Measurements from ENCODE around the gene AMBRA1.
A peak's percentile ranks its signal among the peaks of the same experiment; 100 is the strongest.

Gene AMBRA1

DNA sequence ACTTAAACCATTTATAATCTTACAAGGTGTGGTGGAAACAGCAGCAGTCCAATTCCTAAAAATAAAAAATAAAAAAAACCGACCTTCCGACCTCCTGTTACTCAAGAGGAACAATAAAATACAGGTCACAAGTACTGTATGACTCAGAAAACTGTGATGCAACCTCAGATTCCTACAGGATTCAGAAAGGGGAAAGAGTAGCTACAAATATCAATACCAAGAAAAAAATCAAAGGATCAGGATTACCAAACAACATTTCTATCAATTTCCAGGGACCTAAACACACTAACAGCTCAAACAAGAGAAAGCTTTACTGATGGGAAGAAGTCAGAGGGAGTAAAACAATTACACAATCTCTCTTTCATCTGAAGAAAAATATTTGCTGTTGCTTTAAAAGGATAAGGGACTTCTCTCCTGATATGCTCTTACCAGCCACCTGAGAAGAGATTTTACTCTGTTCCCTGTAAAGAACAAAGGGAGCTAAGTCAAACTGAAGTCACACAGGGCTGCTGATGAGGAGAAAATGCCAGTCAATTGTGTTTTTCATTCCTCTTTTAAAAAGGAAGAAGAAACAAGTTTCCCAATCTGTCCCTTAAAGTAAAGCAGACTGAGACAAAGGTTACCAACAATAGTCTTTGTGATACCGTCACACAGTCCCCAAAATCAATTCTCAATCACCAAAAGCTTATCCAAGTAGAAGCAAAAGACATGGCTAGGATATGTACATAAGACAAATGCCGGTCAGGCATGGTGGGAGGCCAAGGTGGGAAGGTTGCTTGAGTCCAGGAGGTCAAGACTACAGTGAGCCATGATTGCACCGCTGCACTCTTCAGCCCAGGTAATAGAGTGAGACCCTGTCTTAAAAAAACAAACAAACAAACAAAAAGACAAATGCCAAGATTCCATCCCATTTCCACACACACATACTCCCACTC is 39.3 kb downstream of the AMBRA1 start:
- Histone ChIP-seq H3K23ac (ENCODE audit: low read length in 2 of 2) (no peak overlapping the region), H2AFZ (ENCODE audit: low read depth, low read length) (no peak overlapping the region), H2BK120ac (ENCODE audit: low read depth, low read length) (peak overlapping the region; percentile 19), H2BK5ac (ENCODE audit: low read depth, low read length, poor library complexity, severe bottlenecking) (no peak overlapping the region), H3K18ac (ENCODE audit: low read depth in 1 of 2, low read length in 2 of 2) (peak overlapping the region in 1 of 2 experiments; percentile 70), H3K79me1 (replicated peaks; ENCODE audit: low read length, poor library complexity, severe bottlenecking) (peaks cover 10% of the 10 kb centered on the region), H3K14ac (ENCODE audit: low read length in 2 of 2) (no peak overlapping the region), H2AK5ac (ENCODE audit: low read length, severe bottlenecking) (peak overlapping the region; percentile 69), H3K4me2 (ENCODE audit: low read length, poor library complexity, severe bottlenecking) (no peak overlapping the region), H3K9ac (ENCODE audit: low read length) (peak overlapping the region; percentile 81), H3K4me3 (ENCODE audit: insufficient read depth in 1 of 2, low read depth in 1 of 2, low read length in 2 of 2) (peak overlapping the region in 1 of 2 experiments; percentile 49), H4K91ac (ENCODE audit: low read length) (peak overlapping the region; percentile 89), H3K4ac (ENCODE audit: low read depth in 1 of 2, low read length in 2 of 2) (peak overlapping the region in 1 of 2 experiments; percentile 91), H4K8ac (ENCODE audit: low read length) (no peak overlapping the region), H3K27ac (ENCODE audit: low read length, poor library complexity, severe bottlenecking) (peak overlapping the region; percentile 73), H2BK12ac (ENCODE audit: low read length in 2 of 2) (no peak overlapping the region), H3K36me3 (ENCODE audit: control insufficient read depth in 1 of 2, insufficient read depth in 2 of 2, low read depth in 1 of 2, low read length in 2 of 2) (no peaks in the 10 kb centered on the region), H3K27me3 (ENCODE audit: control insufficient read depth in 1 of 2, insufficient read depth in 1 of 2, low read length in 2 of 2) (no peaks in the 10 kb centered on the region), H3K9me3 (ENCODE audit: control insufficient read depth, low read length) (no peaks in the 10 kb centered on the region), H2BK15ac (ENCODE audit: low read depth, poor library complexity, severe bottlenecking) (no peak overlapping the region), H3K4me1 (ENCODE audit: control insufficient read depth, insufficient read depth, low read depth, low read length) (peaks cover 11% of the 10 kb centered on the region)
- 46% methylated on average over 4 of the region's 5 CpGs for WGBS
- DNase-seq = peak; percentile 89

DNA sequence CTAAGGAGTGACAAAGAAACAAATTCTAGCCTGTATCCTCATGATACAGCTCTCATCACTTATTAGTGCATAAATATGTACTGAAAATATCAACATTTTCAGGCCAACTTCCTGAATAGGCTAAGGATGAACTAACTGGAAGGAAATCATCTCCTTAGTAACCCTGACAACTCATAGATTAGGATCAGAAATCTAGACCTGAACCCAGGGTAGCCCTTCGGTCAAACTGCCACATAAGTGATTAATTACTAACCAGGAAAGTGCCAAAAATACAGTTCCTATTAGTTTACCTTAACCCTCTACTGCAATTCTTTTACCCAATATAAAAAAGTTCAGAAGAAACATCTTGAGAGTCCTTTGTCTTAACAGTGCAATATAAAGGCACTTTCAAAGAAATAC is 40.0 kb downstream of the AMBRA1 start:
- H3K14ac ChIP-seq (ENCODE audit: low read length in 2 of 2) = no peak overlapping the region
- 4% methylated on average over 1 of the region's 1 CpG for whole genome bisulfite sequencing
- H4K8ac ChIP-seq (ENCODE audit: low read length) = no peak overlapping the region
- H3K36me3 ChIP-seq (ENCODE audit: control insufficient read depth in 1 of 2, insufficient read depth in 2 of 2, low read depth in 1 of 2, low read length in 2 of 2) = no peaks in the 10 kb centered on the region
- H3K27me3 ChIP-seq (ENCODE audit: control insufficient read depth in 1 of 2, insufficient read depth in 1 of 2, low read length in 2 of 2) = no peaks in the 10 kb centered on the region
- H4K91ac ChIP-seq (ENCODE audit: low read length) = no peak overlapping the region
- no peak for DNase-seq
- H3K18ac ChIP-seq (ENCODE audit: low read depth in 1 of 2, low read length in 2 of 2) = no peak overlapping the region
- peaks cover 7% of the 10 kb centered on the region for H3K79me1 ChIP-seq (replicated peaks; ENCODE audit: low read length, poor library complexity, severe bottlenecking)
- H2BK15ac ChIP-seq (ENCODE audit: low read depth, poor library complexity, severe bottlenecking) = no peak overlapping the region
- no peaks in the 10 kb centered on the region for H3K9me3 ChIP-seq (ENCODE audit: control insufficient read depth, low read length)
- H3K23ac ChIP-seq (ENCODE audit: low read length in 2 of 2) = no peak overlapping the region
- no peak overlapping the region for H2AK5ac ChIP-seq (ENCODE audit: low read length, severe bottlenecking)
- H2BK12ac ChIP-seq (ENCODE audit: low read length in 2 of 2) = no peak overlapping the region
- no peak overlapping the region for H3K4me2 ChIP-seq (ENCODE audit: low read length, poor library complexity, severe bottlenecking)
- H3K4me3 ChIP-seq (ENCODE audit: insufficient read depth in 1 of 2, low read depth in 1 of 2, low read length in 2 of 2) = peak overlapping the region in 1 of 2 experiments; percentile 1
- no peak overlapping the region for H3K4ac ChIP-seq (ENCODE audit: low read depth in 1 of 2, low read length in 2 of 2)
- no peak overlapping the region for H2AFZ ChIP-seq (ENCODE audit: low read depth, low read length)
- peak overlapping the region; percentile 81 for H3K9ac ChIP-seq (ENCODE audit: low read length)
- no peak overlapping the region for H2BK120ac ChIP-seq (ENCODE audit: low read depth, low read length)
- no peak overlapping the region for H3K27ac ChIP-seq (ENCODE audit: low read length, poor library complexity, severe bottlenecking)
- no peak overlapping the region for H2BK5ac ChIP-seq (ENCODE audit: low read depth, low read length, poor library complexity, severe bottlenecking)
- H3K4me1 ChIP-seq (ENCODE audit: control insufficient read depth, insufficient read depth, low read depth, low read length) = peaks cover 11% of the 10 kb centered on the region

- Histone ChIP-seq H2BK120ac (ENCODE audit: low read depth, low read length) (no peak overlapping the region), H3K18ac (ENCODE audit: low read depth in 1 of 2, low read length in 2 of 2) (no peak overlapping the region), H3K9ac (ENCODE audit: low read length) (no peak overlapping the region), H3K23ac (ENCODE audit: low read length in 2 of 2) (no peak overlapping the region), H3K9me3 (ENCODE audit: control insufficient read depth, low read length) (no peaks in the 10 kb centered on the region), H2AK5ac (ENCODE audit: low read length, severe bottlenecking) (no peak overlapping the region), H2BK12ac (ENCODE audit: low read length in 2 of 2) (no peak overlapping the region), H2AFZ (ENCODE audit: low read depth, low read length) (no peak overlapping the region), H4K91ac (ENCODE audit: low read length) (no peak overlapping the region), H3K36me3 (ENCODE audit: control insufficient read depth in 1 of 2, insufficient read depth in 2 of 2, low read depth in 1 of 2, low read length in 2 of 2) (peaks cover 5 to 16% of the 10 kb centered on the region in 2 experiments), H2BK5ac (ENCODE audit: low read depth, low read length, poor library complexity, severe bottlenecking) (no peak overlapping the region), H2BK15ac (ENCODE audit: low read depth, poor library complexity, severe bottlenecking) (no peak overlapping the region), H3K4ac (ENCODE audit: low read depth in 1 of 2, low read length in 2 of 2) (no peak overlapping the region), H3K4me2 (ENCODE audit: low read length, poor library complexity, severe bottlenecking) (no peak overlapping the region), H3K27me3 (ENCODE audit: control insufficient read depth in 1 of 2, insufficient read depth in 1 of 2, low read length in 2 of 2) (no peaks in the 10 kb centered on the region), H3K4me1 (ENCODE audit: control insufficient read depth, insufficient read depth, low read depth, low read length) (peaks cover 5% of the 10 kb centered on the region), H3K4me3 (ENCODE audit: insufficient read depth in 1 of 2, low read depth in 1 of 2, low read length in 2 of 2) (no peak overlapping the region), H3K14ac (ENCODE audit: low read length in 2 of 2) (no peak overlapping the region), H3K27ac (ENCODE audit: low read length, poor library complexity, severe bottlenecking) (no peak overlapping the region), H4K8ac (ENCODE audit: low read length) (no peak overlapping the region), H3K79me1 (replicated peaks; ENCODE audit: low read length, poor library complexity, severe bottlenecking) (peaks cover 17% of the 10 kb centered on the region)
- 98% methylated on average over 6 of the region's 7 CpGs for WGBS
- DNase-seq = no peak
Observed at GRCh38 chr11:46551261-46551660, 42.6 kb downstream of the AMBRA1 start.

GRCh38 chr11:46547579-46547978 is 46.2 kb downstream of the AMBRA1 start:
- no peak overlapping the region for H2BK5ac ChIP-seq (ENCODE audit: low read depth, low read length, poor library complexity, severe bottlenecking)
- no peak for DNase-seq

More at GRCh38 chr11:46547579-46547978, 46.2 kb downstream of the AMBRA1 start:
- Histone ChIP-seq H3K4me2 (ENCODE audit: low read length, poor library complexity, severe bottlenecking) (no peak overlapping the region), H3K18ac (ENCODE audit: low read depth in 1 of 2, low read length in 2 of 2) (no peak overlapping the region), H2BK15ac (ENCODE audit: low read depth, poor library complexity, severe bottlenecking) (no peak overlapping the region), H3K23ac (ENCODE audit: low read length in 2 of 2) (no peak overlapping the region), H3K9ac (ENCODE audit: low read length) (no peak overlapping the region), H2BK120ac (ENCODE audit: low read depth, low read length) (no peak overlapping the region), H2BK12ac (ENCODE audit: low read length in 2 of 2) (no peak overlapping the region), H3K36me3 (ENCODE audit: control insufficient read depth in 1 of 2, insufficient read depth in 2 of 2, low read depth in 1 of 2, low read length in 2 of 2) (peaks cover 26 to 49% of the 10 kb centered on the region in 2 experiments), H2AFZ (ENCODE audit: low read depth, low read length) (no peak overlapping the region), H3K27ac (ENCODE audit: low read length, poor library complexity, severe bottlenecking) (no peak overlapping the region), H4K91ac (ENCODE audit: low read length) (no peak overlapping the region), H3K4me3 (ENCODE audit: insufficient read depth in 1 of 2, low read depth in 1 of 2, low read length in 2 of 2) (no peak overlapping the region), H4K8ac (ENCODE audit: low read length) (no peak overlapping the region), H3K79me1 (replicated peaks; ENCODE audit: low read length, poor library complexity, severe bottlenecking) (peaks cover 14% of the 10 kb centered on the region), H3K4ac (ENCODE audit: low read depth in 1 of 2, low read length in 2 of 2) (no peak overlapping the region), H3K9me3 (ENCODE audit: control insufficient read depth, low read length) (no peaks in the 10 kb centered on the region), H3K4me1 (ENCODE audit: control insufficient read depth, insufficient read depth, low read depth, low read length) (peaks cover 1% of the 10 kb centered on the region), H3K14ac (ENCODE audit: low read length in 2 of 2) (no peak overlapping the region), H2AK5ac (ENCODE audit: low read length, severe bottlenecking) (no peak overlapping the region), H3K27me3 (ENCODE audit: control insufficient read depth in 1 of 2, insufficient read depth in 1 of 2, low read length in 2 of 2) (no peaks in the 10 kb centered on the region)
- 100% methylated on average over 1 of the region's 5 CpGs for WGBS
